ENCODE results near the gene SCGB2A2.

The SCGB2A2 gene
- 0 reads per million in 4 donors for total RNA-seq

GRCh38 chr11:62269654-62270278 lies at the start of gene SCGB2A2:
Gene SCGB2A2, plus strand, starts transcription at chr11:62270158. Its CDS starts 59 bp downstream, at chr11:62270217.
- no peak for DNase-seq

GRCh38 chr11:62221498-62221897 lies 48.5 kb upstream of the SCGB2A2 start:
- DNase-seq: no peak

DNA sequence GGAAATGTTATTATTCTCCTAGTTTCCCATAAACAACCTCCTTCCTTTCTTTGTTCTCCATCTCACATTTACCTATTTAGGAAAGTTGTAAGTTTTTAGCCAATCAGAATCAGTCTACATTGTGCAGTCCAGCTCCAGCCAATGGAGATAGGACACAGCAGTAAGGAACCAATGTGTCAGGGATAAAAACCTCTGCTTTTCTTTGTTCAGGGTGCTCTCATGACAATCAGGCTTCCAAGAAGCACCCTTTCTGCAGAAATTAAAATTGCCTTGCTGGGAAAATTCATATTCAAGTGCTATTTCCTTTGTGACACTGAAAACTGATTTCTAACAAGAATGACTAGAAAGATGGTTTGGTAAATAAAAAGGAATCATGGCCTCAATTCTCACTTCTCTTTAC lies 46.9 kb upstream of the SCGB2A2 start:
- no peak for DNase-seq

GRCh38 chr11:62233730-62234129 lies 36.2 kb upstream of the SCGB2A2 start:
- no peak for DNase-seq

- DNase-seq: no peak
Measured at GRCh38 chr11:62236187-62236586, 33.8 kb upstream of the SCGB2A2 start.

- no peak for DNase-seq
Measured at GRCh38 chr11:62237499-62237898, 32.5 kb upstream of the SCGB2A2 start.

DNA sequence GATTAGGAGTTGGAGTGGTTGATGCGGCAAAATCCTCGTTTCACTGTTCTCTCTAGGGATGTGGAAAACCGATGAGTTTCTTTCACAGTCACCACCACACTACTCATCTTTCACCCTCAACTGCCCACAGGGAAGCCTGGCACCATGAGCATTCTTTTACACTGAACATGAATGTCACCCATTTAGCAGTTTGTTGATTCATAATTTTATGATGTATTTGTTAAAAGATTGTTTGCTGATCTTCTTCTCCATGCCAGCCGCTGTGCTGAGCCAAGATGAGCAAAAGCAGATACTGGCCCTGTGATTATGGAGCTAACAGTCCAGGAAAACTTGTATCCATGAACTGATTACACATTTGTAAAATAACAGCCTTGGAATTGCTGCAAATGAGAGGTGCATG lies 31.8 kb upstream of the SCGB2A2 start:
- DNase-seq: no peak

GRCh38 chr11:62241095-62241494 lies 28.9 kb upstream of the SCGB2A2 start:
- DNase-seq: no peak

GRCh38 chr11:62242021-62242420 lies 27.9 kb upstream of the SCGB2A2 start, which contains the start of gene SCGB1D2:
Gene SCGB1D2, plus strand, starts transcription at chr11:62242239. Its CDS starts 69 bp downstream, at chr11:62242308.
- no peak for DNase-seq

DNA sequence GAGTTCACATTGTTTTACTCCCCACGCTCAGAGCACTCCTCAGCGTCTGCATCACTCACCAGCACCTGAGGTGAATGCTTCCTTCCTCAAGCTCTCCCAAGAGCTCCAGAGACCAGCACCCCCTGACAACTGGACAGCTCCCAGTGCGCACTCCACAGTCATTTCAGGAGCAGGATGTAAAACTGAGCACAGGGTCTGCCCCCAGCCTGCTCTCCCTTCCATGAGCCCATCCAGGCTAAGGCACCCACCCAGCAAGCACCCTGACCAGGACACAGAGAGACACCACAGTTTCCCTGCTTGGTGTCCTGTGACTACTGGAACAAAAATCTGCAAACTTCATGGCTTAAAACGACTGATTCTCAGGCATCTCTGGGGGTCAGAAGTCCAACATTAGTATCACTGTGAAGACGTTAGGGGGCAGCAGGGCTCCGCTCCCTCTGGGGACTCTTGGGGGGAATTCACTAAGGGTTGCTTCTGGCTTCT lies 24.6 kb upstream of the SCGB2A2 start:
- peak in 1 of 5 donors; percentile 6 for DNase-seq

GRCh38 chr11:62251698-62252097 lies 18.3 kb upstream of the SCGB2A2 start:
- DNase-seq: no peak

DNA sequence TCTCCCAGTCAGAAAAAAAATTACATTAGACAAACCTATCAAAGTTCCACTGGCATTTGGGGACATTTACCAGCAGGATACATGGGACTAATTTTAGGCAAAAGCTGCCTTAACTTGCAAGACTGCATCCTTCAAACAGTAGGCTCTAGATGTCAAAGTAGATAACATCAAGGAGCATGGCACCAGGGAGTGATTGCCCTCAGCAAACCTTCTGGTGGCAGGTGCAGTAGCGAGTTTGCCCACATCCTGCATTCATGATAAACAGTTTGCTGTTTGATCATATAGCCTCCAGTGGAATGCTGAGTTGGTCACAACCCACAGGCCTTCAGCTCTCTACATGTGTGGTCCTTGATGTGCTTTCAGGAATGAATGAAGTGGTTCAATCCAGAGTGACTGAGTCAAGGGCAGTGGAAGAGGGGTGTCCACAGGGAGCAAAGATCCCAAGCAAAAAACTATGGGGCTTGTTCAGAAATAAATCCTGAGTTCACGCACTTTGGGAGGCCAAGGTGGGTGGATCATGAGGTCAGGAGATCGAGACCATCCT lies 15.9 kb upstream of the SCGB2A2 start:
- no peak for DNase-seq

GRCh38 chr11:62256281-62256680 lies 13.7 kb upstream of the SCGB2A2 start:
- DNase-seq: no peak

- DNase-seq: no peak
Measured at GRCh38 chr11:62260261-62260953, 9.6 kb upstream of the SCGB2A2 start.

DNA sequence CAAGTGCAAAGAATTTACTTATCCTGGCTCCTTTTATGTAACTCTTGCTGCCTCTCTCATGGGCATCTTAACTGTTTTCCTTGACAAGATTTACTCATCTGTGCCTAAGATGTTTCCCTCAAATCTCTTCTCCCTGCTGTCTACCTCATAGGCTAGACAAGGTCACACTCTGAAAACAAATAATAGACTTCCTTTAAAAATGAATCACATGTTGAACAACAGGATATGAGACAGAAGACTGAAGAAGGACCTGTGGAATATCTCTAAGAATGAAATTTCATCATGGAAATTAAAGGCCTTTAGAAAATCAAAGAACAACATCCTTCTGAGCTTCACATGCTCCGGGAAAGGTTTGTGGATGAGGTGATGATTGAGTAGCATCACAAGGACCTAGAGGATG lies 6.0 kb upstream of the SCGB2A2 start:
- no peak for DNase-seq

DNA sequence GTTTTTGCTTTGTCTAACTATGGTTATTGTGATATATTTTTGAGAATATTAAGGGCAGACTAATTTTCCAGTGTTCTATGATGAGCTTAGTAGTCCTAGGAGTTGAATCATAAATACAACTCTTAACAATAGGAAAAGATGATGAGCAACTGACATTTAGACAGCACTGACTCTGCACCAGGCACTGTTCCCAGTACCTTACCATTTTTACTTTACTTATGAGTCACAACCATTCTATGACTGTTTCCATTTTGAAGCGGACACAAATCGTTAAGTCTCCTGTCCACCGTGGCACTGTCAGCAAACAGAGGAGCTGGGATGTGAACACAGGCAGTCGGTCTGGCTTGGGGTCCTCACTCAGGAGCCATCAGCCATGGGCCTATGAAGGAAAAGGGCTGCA lies 3.4 kb upstream of the SCGB2A2 start:
- DNase-seq: peak in 1 of 5 donors; percentile 11

DNA sequence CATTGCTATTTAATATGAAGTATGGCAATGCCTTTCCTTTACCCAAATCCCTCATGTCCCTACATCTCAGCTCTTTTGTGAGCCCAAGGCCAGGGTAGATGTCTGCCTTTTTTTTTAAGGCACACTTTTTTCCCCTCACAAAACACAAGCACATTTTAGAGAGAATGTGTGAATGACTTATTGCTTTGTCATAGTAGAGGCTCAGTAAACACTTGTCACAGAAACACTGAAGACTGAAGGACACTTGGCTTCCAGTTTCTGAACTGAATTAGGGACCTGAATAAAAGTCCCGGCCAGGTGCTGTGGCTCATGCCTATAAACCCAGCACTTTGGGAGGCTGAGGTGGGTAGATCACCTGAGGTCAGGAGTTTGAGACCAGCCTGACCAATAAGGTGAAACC lies 2.9 kb upstream of the SCGB2A2 start:
- DNase-seq: no peak

- DNase-seq: no peak
Measured at GRCh38 chr11:62267576-62267975, 2.4 kb upstream of the SCGB2A2 start.

DNA sequence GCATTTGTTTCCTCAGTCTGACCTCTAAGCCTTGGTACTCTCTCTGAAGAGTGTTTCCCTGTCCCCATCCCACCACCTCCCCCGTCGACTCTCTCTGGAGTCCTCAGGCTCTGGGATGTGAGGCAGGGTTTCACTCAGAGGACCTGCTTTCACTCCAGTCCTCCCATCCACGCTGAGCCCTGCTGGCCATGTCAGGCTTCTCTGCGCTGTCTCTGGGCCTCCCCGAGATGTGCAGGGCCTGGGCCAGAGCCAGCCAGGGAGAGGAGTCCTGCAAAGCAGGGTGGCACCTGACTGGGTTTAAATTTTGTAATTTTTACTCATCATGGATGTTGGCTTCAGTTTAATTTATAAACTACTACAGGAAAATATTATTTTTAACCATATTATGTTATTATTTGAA lies 3.3 kb downstream of the SCGB2A2 start:
- DNase-seq: no peak

GRCh38 chr11:62273789-62274275 lies 3.9 kb downstream of the SCGB2A2 start:
- DNase-seq: no peak

DNA sequence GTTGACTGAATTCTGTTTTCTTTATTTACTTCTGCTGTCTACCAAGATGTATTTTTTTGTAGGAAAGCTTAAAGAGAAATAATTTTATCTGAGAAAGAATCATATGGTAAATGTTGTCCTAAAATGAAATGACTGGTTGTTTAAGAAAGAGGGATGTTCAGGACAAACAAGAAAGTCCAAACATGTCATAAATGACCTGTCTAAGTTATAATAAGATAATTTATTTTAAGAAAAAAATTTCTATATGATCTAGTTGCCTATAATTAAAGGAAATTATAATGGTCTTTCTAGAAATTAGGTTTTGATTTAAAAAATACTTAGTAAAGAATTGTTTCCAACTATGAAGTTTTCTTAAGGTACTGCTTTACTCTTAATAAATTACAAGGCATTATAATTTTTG lies 10.5 kb downstream of the SCGB2A2 start:
- DNase-seq: no peak

DNA sequence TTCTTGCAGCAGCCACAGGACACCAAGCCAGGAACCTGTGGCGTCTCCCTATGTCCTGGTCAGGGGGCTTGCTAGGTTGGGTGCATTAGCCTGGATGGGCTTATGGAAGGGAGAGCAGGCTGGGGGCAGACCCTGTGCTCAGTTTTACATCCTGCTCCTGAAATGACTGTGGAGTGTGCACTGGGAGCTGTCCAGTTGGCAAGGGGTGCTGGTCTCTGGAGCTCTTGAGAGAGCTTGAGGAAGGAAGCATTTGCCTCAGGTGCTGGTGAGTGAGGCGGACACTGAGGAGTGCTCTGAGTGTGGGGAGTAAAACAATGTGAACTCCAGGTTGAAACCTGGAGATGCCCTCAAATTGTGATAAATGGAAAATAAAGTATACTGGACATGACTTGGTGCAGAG lies 25.5 kb downstream of the SCGB2A2 start:
- DNase-seq: no peak

DNA sequence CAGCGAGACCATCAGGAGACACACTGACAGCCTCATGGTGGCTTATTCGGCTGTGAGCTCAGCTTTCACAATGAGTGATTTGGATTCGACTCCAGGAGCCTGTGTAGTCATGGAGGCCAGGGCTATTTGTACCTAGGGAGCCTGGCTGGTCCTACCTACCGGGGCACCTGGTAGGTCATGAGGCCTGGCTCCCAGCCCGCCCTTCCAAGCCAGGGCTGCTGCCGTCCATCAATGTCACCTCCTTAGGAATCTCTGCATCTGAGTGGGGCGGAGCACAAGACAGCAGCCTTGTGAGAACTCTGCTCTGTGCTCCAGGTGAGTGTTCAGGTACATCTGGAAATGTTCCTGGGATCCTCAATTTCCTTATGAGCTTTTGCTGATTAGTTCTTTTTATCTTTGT lies 29.0 kb downstream of the SCGB2A2 start, which contains the start of gene SCGB1D4:
Gene SCGB1D4, minus strand, starts transcription at position 101 of the 400 bp plus-strand sequence. Its CDS starts 65 bp downstream, at position 36.
- DNase-seq: no peak

GRCh38 chr11:62306227-62306626 lies 36.3 kb downstream of the SCGB2A2 start:
- DNase-seq: no peak
